OCI-LY1 (cell line): ENCODE measurements around the gene CRY2.

Experiments
- H2AFZ ChIP-seq: fragments of 200-600 bp; sonication (generic), shearing (Covaris generic); 2 replicates; pipeline ENCODE4 v1.6.0; 2014; ENCODE audit warnings: antibody characterized with exemption, mild to moderate bottlenecking, low read length
- H3F3A ChIP-seq: fragments of 200-600 bp; sonication (generic), shearing (Covaris generic); 2 replicates; pipeline ENCODE4 v1.6.0; 2014; ENCODE audit warnings: mild to moderate bottlenecking, antibody characterized with exemption, low read length, moderate library complexity; ENCODE audit not compliant: insufficient read depth
- H3K27ac ChIP-seq: fragments of 200-600 bp; sonication (generic); 2 replicates; pipeline ENCODE4 v1.5.1; 2014; ENCODE audit warnings: low read length, mixed run types, mild to moderate bottlenecking, low read depth; ENCODE audit not compliant: poor library complexity, severe bottlenecking
- H3K27me3 ChIP-seq: fragments of 200-600 bp; sonication (generic); 2 replicates; pipeline ENCODE4 v1.6.0; 2014; ENCODE audit warnings: antibody characterized with exemption, mild to moderate bottlenecking, low read length, moderate library complexity; ENCODE audit not compliant: insufficient read depth
- H3K36me3 ChIP-seq: fragments of 200-600 bp; sonication (generic); 2 replicates; pipeline ENCODE4 v1.6.1; 2014; ENCODE audit warnings: mild to moderate bottlenecking, antibody characterized with exemption, low read length, moderate library complexity, mixed read lengths; ENCODE audit not compliant: insufficient read depth
- H3K4me1 ChIP-seq: fragments of 200-600 bp; sonication (generic); 2 replicates; pipeline ENCODE4 v1.5.1; 2014; ENCODE audit warnings: mild to moderate bottlenecking, low read length, moderate library complexity; ENCODE audit not compliant: insufficient read depth, severe bottlenecking
- H3K4me2 ChIP-seq: fragments of 200-600 bp; sonication (generic), shearing (Covaris generic); 2 replicates; pipeline ENCODE4 v1.6.1; 2014; ENCODE audit warnings: low read length
- H3K4me3 ChIP-seq: fragments of 200-600 bp; sonication (generic); 2 replicates; pipeline ENCODE4 v1.5.1; 2014; ENCODE audit warnings: low read length, low read depth, mild to moderate bottlenecking, mixed read lengths; ENCODE audit not compliant: poor library complexity, severe bottlenecking
- H3K79me2 ChIP-seq: fragments of 200-600 bp; shearing (Covaris generic); 2 replicates; pipeline ENCODE4 v1.6.1; 2016; ENCODE audit warnings: mixed run types, low read length, mixed read lengths; ENCODE audit not compliant: insufficient read depth
- H3K9ac ChIP-seq: fragments of 200-600 bp; sonication (generic), shearing (Covaris generic); 2 replicates; pipeline ENCODE4 v1.6.1; 2014; ENCODE audit warnings: mild to moderate bottlenecking, low read length, mixed read lengths
- H3K9me2 ChIP-seq: fragments of 200-600 bp; sonication (generic), shearing (Covaris generic); 2 replicates; pipeline ENCODE4 v1.6.1; 2014; ENCODE audit warnings: low read depth, mild to moderate bottlenecking, low read length, mixed read lengths
- H3K9me3 ChIP-seq: fragments of 200-600 bp; shearing (Covaris generic); 2 replicates; pipeline ENCODE4 v1.6.1; 2014; ENCODE audit warnings: low read length, mixed read lengths
- H4K20me1 ChIP-seq: fragments of 200-600 bp; sonication (generic), shearing (Covaris generic); 2 replicates; pipeline ENCODE4 v1.6.0; 2016; ENCODE audit warnings: mild to moderate bottlenecking, low read length; ENCODE audit not compliant: insufficient read depth
- EZH2 ChIP-seq: fragments of 200-600 bp; sonication (generic), shearing (Covaris generic); IDR thresholded peaks from 2 replicates; pipeline ENCODE4 v1.8.0; 2017; ENCODE audit warnings: borderline replicate concordance, mixed run types, mild to moderate bottlenecking, antibody characterized with exemption, low read length, moderate library complexity, mixed read lengths
- TF ChIP-seq, protein P1 (sequence below): fragments of 200-600 bp; sonication (generic), shearing (Covaris generic); IDR thresholded peaks from 2 replicates; pipeline ENCODE4 v1.5.1; 2017; ENCODE audit warnings: mild to moderate bottlenecking, antibody characterized with exemption, low read length, moderate library complexity, mixed read lengths

The CRY2 gene

DNA sequence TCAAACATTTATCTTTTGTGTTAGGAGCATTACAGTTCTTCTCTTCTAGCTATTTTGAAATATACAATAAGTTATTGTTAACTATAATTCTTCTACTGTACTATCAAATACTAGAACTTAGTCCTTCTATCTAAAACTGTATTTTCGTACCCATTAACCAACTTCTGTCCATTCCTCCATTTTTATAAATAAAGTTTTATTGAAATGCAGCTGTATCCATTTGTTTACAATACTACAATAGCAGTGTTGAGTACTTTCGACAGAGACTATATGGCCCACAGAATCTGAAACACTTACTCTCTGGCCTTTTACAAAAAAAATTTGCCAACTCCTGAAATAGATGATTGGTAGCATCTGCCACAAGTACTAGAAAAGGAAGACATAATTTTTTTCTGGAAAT is 47.0 kb upstream of the CRY2 start:
- no peak overlapping the region for H3K27ac ChIP-seq
- H2AFZ ChIP-seq, result no peak overlapping the region
- H3K36me3 ChIP-seq, result no peaks in the 10 kb centered on the region; the same call in 1 of the 2 replicates
- H3F3A ChIP-seq, result no peaks in the 10 kb centered on the region
- no peaks in the 10 kb centered on the region for H3K4me1 ChIP-seq
- H4K20me1 ChIP-seq, result no peaks in the 10 kb centered on the region
- no peaks in the 10 kb centered on the region for H3K9me2 ChIP-seq
- H3K27me3 ChIP-seq, result no peaks in the 10 kb centered on the region; the same call in 1 of the 2 replicates
- TF ChIP-seq, protein P1, sequence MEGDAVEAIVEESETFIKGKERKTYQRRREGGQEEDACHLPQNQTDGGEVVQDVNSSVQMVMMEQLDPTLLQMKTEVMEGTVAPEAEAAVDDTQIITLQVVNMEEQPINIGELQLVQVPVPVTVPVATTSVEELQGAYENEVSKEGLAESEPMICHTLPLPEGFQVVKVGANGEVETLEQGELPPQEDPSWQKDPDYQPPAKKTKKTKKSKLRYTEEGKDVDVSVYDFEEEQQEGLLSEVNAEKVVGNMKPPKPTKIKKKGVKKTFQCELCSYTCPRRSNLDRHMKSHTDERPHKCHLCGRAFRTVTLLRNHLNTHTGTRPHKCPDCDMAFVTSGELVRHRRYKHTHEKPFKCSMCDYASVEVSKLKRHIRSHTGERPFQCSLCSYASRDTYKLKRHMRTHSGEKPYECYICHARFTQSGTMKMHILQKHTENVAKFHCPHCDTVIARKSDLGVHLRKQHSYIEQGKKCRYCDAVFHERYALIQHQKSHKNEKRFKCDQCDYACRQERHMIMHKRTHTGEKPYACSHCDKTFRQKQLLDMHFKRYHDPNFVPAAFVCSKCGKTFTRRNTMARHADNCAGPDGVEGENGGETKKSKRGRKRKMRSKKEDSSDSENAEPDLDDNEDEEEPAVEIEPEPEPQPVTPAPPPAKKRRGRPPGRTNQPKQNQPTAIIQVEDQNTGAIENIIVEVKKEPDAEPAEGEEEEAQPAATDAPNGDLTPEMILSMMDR, result no peak
- no peak for TF ChIP-seq EZH2
- H3K9ac ChIP-seq, result no peak overlapping the region
- H3K79me2 ChIP-seq, result no peaks in the 10 kb centered on the region
- H3K9me3 ChIP-seq, result no peaks in the 10 kb centered on the region
- no peak overlapping the region for H3K4me3 ChIP-seq
- H3K4me2 ChIP-seq, result no peak overlapping the region

DNA sequence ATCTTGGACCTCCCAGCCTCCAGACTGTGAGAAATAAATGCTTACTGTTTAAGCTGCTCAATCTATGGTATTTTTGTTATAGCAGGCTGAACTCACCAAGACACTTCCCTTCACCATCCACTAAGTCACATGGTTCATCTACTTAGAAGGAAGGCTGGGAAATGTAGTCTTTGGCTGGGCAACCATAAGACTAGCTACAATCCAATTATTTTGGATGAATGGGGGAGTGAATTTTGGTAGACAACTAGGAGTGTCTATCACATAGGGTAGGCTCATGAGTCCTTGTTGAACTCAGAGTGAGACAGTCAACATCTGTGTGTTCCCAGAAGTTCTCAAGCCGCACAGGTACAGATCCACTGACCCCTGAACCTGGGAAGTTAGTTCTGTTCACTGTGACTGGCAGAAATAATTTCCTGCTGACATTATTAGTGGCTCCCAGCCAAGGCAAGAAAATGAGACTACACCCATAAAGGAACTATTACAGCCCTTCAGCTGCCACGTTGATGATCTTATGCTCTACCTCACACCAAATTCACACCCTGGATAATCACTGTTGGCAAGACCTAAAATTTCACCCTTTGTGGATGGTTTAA is 45.5 kb upstream of the CRY2 start:
- no peak for TF ChIP-seq EZH2
- TF ChIP-seq, protein P1, result no peak

DNA sequence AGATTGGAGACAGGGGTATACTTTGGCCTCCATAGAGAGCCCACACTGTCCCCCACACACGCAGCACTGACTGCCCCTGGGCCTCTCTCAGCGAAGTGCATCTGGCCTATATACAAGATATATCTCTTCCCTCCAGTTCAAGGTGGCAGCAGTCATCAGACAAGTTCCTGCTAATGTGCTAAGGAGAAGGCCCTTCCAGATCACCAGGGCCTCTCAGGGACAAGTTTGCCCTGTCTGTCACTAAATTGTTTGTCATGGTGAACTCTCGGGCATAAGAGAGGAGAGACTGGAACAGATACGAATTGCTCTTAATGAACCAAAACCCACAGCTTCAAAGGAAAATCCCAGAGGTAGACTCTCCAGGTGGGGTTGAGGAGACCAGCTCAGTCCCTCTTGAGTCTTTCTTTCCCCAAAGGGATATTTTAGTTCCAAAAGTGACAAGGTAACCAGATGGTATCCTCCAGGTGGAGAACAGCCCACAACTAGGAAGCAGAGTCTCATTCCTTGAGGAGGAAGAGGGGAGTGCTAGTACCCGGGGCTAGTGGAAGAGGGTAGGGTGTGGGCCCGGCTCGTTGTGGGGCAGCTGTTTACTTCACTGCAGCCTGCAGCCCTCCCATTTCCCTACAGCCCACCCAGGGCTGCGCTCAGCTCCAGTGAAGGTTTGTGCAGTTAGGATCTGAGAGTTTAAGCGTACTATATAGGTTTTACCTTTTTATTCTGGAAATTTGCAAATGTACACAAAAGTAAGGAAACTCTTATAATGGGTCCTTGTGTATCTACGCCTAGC is 44.6 kb upstream of the CRY2 start:
- no peak overlapping the region for H2AFZ ChIP-seq
- no peaks in the 10 kb centered on the region; the same call in 1 of the 2 replicates for H3K27me3 ChIP-seq
- TF ChIP-seq, protein P1, result no peak
- no peak for TF ChIP-seq EZH2
- no peaks in the 10 kb centered on the region for H3F3A ChIP-seq
- no peaks in the 10 kb centered on the region for H3K9me3 ChIP-seq
- no peak overlapping the region for H3K9ac ChIP-seq
- H3K4me1 ChIP-seq, result peaks cover 24% of the 10 kb centered on the region
- H3K36me3 ChIP-seq, result no peaks in the 10 kb centered on the region; the same call in 1 of the 2 replicates
- no peaks in the 10 kb centered on the region for H3K9me2 ChIP-seq
- H4K20me1 ChIP-seq, result no peaks in the 10 kb centered on the region
- no peak overlapping the region for H3K27ac ChIP-seq
- no peak overlapping the region for H3K4me3 ChIP-seq
- H3K4me2 ChIP-seq, result no peak overlapping the region
- H3K79me2 ChIP-seq, result no peaks in the 10 kb centered on the region

More for the DNA sequence above, 45.5 kb upstream of the CRY2 start:
- H3K36me3 ChIP-seq, result no peaks in the 10 kb centered on the region; the same call in 1 of the 2 replicates
- no peaks in the 10 kb centered on the region; the same call in 1 of the 2 replicates for H3K27me3 ChIP-seq
- no peak overlapping the region for H3K9ac ChIP-seq
- no peaks in the 10 kb centered on the region for H4K20me1 ChIP-seq
- H2AFZ ChIP-seq, result no peak overlapping the region
- no peak overlapping the region for H3K4me2 ChIP-seq
- H3K9me2 ChIP-seq, result no peaks in the 10 kb centered on the region
- H3F3A ChIP-seq, result no peaks in the 10 kb centered on the region
- H3K9me3 ChIP-seq, result no peaks in the 10 kb centered on the region
- no peak overlapping the region for H3K27ac ChIP-seq
- no peaks in the 10 kb centered on the region for H3K79me2 ChIP-seq
- H3K4me1 ChIP-seq, result peaks cover 15% of the 10 kb centered on the region
- no peak overlapping the region for H3K4me3 ChIP-seq
